H1 (cell line): ENCODE results near the gene TAOK1. TPM values are rescaled to one million over a fixed set of nuclear protein-coding genes. Genes with fewer than 3 reads are reported as not detected.

ENCODE experiments used
- ATF2 ChIP-seq: IDR thresholded peaks from 2 replicates; pipeline ENCODE4 v1.6.1; 2012; ENCODE audit warnings: low read length, inconsistent platforms
- BACH1 ChIP-seq: IDR thresholded peaks from 2 replicates; pipeline ENCODE4 v1.6.1; 2012; ENCODE audit warnings: low read length, improper control_type of control experiment
- CBX5 ChIP-seq: fragments of 300-800, 300-1000 bp; sonication (generic); IDR thresholded peaks from 2 replicates; pipeline ENCODE4 v1.7.1; 2016; ENCODE audit warnings: antibody characterized with exemption, low read length, low read depth
- CEBPB ChIP-seq: IDR thresholded peaks from 2 replicates; pipeline ENCODE4 v1.6.1; 2012; ENCODE audit warnings: low read depth, low read length
- CTCF ChIP-seq, 3 experiments: IDR thresholded peaks; 1 replicate in 2 of 3; 2 replicates in 1 of 3; pipeline versions ENCODE4 v1.5.1 to v1.6.1; 2011; ENCODE audit warnings: low read length in 3 of 3, mild to moderate bottlenecking in 3 of 3, inconsistent platforms in 2 of 3, low read depth in 1 of 3, moderate library complexity in 1 of 3; ENCODE audit not compliant: insufficient read depth in 1 of 3; ENCODE audit errors: control extremely low read depth in 1 of 3
- E2F6 ChIP-seq: IDR thresholded peaks from 2 replicates; pipeline ENCODE4 v1.6.1; 2012; ENCODE audit warnings: inconsistent platforms
- EGR1 ChIP-seq: IDR thresholded peaks from 2 replicates; pipeline ENCODE4 v1.6.1; 2011; ENCODE audit warnings: low read depth, low read length, borderline replicate concordance
- EZH2 ChIP-seq: fragments of 200-600 bp; sonication (generic); IDR thresholded peaks from 2 replicates; pipeline ENCODE4 v1.7.1; 2012; ENCODE audit warnings: low read depth, mild to moderate bottlenecking, moderate library complexity, low read length, inconsistent platforms; ENCODE audit not compliant: severe bottlenecking
- GTF2F1 ChIP-seq: IDR thresholded peaks from 2 replicates; pipeline ENCODE4 v1.6.1; 2012; ENCODE audit warnings: low read depth, low read length, improper control_type of control experiment, borderline replicate concordance
- KDM1A ChIP-seq: fragments of 200-600, 300-600 bp; sonication (generic); IDR thresholded peaks from 2 replicates; pipeline ENCODE4 v1.7.1; 2016; ENCODE audit warnings: mild to moderate bottlenecking, low read length, borderline replicate concordance
- KDM4A ChIP-seq: IDR thresholded peaks from one replicate; pipeline ENCODE4 v1.7.1; 2012; ENCODE audit warnings: low read depth, mild to moderate bottlenecking, moderate library complexity, low read length, inconsistent platforms; ENCODE audit not compliant: severe bottlenecking
- RAD21 ChIP-seq, 2 experiments: IDR thresholded peaks in 1 of 2; conservative IDR thresholded peaks in 1 of 2; 2 replicates each; pipeline ENCODE4 v1.6.1; 2011; ENCODE audit warnings: low read depth in 2 of 2, low read length in 2 of 2, improper control_type of control experiment in 1 of 2, inconsistent platforms in 1 of 2, mild to moderate bottlenecking in 1 of 2, moderate library complexity in 1 of 2
- RBBP5 ChIP-seq: IDR thresholded peaks from 2 replicates; pipeline ENCODE4 v1.7.1; 2012; ENCODE audit warnings: low read depth, mild to moderate bottlenecking, inconsistent platforms, low read length, moderate library complexity, borderline replicate concordance
- SAP30 ChIP-seq: fragments of 300-600 bp; sonication (generic); IDR thresholded peaks from 2 replicates; pipeline ENCODE4 v1.7.1; 2012; ENCODE audit warnings: low read length, moderate library complexity, mild to moderate bottlenecking, inconsistent platforms; ENCODE audit not compliant: insufficient read depth, insufficient replicate concordance
- SP2 ChIP-seq: IDR thresholded peaks from 2 replicates; pipeline ENCODE4 v1.6.1; 2012; ENCODE audit warnings: mild to moderate bottlenecking, low read length, inconsistent platforms
- SP4 ChIP-seq: IDR thresholded peaks from 2 replicates; pipeline ENCODE4 v1.6.1; 2012; ENCODE audit warnings: low read length, inconsistent platforms
- TCF12 ChIP-seq: IDR thresholded peaks from 2 replicates; pipeline ENCODE4 v1.6.1; 2011; ENCODE audit warnings: low read depth, mild to moderate bottlenecking, low read length
- ZNF274 ChIP-seq: IDR thresholded peaks from 2 replicates; pipeline ENCODE4 v1.7.0; 2012; ENCODE audit warnings: low read length, borderline replicate concordance; ENCODE audit errors: extremely low read depth
- polyA plus RNA-seq, 7 experiments: library from polyadenylated mRNA; depleted of rRNA in 3 of 7; stranded (reverse) in 5 of 7; unstranded in 2 of 7; fragments of >200 nt in 5 of 7; fragments of 200-250 nt in 2 of 7; gene quantifications; 1 replicate in 5 of 7; 2 replicates in 1 of 7; 4 replicates in 1 of 7; pipeline versions ENCODE4 v1.2.1 to v1.2.3, GENCODE V29; 2011 to 2013; ENCODE audit warnings: missing spikeins in 2 of 7, mixed read lengths in 2 of 7
- total RNA-seq: library from RNA; stranded (reverse); fragmentation: NEBNext Ultra II Directional; extraction: Animal tissue kit (Norgen Biotek cat#: 25700); gene quantifications from 2 replicates; pipeline ENCODE4 v1.2.1, GENCODE V29; 2021

The TAOK1 gene
- total and polyA plus RNA-seq, 2 of the 8 experiments (the other 6 are each of a cell fraction or from before 2014, with no cell fraction given): 12.2 to 90.6 TPM

DNA sequence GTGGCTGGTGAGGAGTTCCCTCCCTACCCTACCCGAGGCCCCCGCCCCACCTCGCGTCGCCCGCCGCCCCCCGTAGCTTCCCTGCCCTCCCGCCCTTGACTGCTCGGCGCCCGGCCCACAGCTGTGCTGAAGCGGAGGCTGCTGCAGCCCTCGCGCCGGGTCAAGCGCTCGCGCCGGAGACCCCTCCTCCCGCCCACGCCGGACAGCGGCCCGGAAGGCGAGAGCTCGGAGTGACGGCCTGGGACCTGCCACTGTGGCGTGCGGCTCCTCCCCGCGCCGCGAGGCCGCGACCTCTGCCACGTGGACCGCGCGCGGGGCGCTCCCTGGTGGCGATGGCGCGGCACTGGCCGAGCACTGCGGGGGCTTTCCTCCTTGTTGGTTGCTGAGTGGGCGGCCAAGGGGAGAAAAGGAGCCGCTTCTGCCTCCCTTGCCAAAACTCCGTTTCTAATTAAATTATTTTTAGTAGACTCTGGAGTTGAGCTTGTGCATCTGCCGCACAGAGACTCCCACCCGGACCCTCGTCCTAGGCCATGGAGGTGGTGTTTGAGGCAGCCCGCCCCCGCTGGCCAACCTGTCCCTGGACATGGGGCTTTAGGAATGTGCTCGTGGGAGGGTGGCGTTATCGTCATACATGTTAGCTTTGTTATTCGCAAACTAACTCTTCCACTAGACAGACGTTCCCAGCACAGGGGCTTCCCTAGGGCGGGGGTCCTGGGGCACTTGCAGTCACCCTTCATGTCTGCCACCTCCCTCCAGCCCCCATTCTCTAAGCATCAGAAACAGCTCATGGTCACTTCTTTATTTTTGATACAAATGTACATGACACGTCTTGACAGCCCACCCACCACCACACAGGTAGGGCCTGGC lies 182.8 kb downstream of the TAOK1 start (continued):
- TF ChIP-seq TCF12 (no peak), SAP30 (no peak), EZH2 (no peak), BACH1 (peak; percentile 82), E2F6 (peak; percentile 67), KDM1A (no peak), CTCF (IDR thresholded peaks at IDR 0.05; ENCODE audit: control extremely low read depth in 1 of 3, insufficient read depth in 1 of 3, low read depth in 1 of 3, low read length in 3 of 3) (peak; percentile 66 to 83 (median 72)), CEBPB (no peak), ZNF274 (no peak), SP4 (no peak), KDM4A (no peak), GTF2F1 (no peak), RBBP5 (no peak), ATF2 (no peak), SP2 (no peak), RAD21 (IDR thresholded peaks at IDR 0.05 in 1 of 2, conservative IDR thresholded peaks at IDR 0.05 in 1 of 2; ENCODE audit: low read depth in 2 of 2, low read length in 2 of 2) (peak; percentile 41 to 57), EGR1 (peak; percentile 31; the same call in 1 of the 2 replicates), CBX5 (no peak)
